GM18951 (cell line): ENCODE measurements around the gene GRIN3A.
"Not testable (repeated sequence)": the region's sequence is repeated elsewhere in the genome, so short reads cannot be mapped to it uniquely, and the experiment has no call there.

Experiments
- POLR2A ChIP-seq: IDR thresholded peaks from 4 replicates; pipeline ENCODE4 v1.6.1; 2011; ENCODE audit warnings: mild to moderate bottlenecking; ENCODE audit not compliant: insufficient read length, insufficient read depth; ENCODE audit errors: extremely low read depth
- in situ Hi-C: fragments of 300-500 bp; cut with MboI; formaldehyde crosslinking; loops from one replicate; pipeline ENCODE4 v1.12.0; 2022; ENCODE audit warnings: low sequenced_read_pairs, mixed read lengths, inconsistent platforms; ENCODE audit not compliant: unreplicated experiment

The GRIN3A gene

DNA sequence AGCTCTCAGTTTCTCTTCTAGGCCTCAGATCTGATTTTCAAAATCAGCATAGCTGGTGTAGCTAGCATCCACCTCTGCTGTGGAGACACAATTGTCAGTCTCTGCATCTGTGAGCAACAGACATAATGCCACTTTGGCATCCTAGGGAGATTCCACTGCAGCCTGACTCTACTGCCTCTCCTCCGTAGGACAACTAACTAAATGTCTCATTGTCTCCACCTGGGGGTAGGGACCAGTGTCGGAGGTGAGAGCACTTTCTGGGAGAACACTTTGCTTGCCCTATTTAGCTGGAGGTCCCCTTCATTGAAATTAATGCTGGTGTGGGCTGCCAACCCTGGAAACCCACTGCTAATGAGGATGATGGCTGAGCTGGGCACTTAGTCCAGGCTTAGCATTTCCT lies 145.1 kb downstream of the GRIN3A start:
- TF ChIP-seq POLR2A = no peak
- in situ Hi-C loops = no loop called here

GRCh38 chr9:101592788-101593187 lies 145.7 kb downstream of the GRIN3A start:
- in situ Hi-C loops = no loop called here
- no peak for TF ChIP-seq POLR2A

DNA sequence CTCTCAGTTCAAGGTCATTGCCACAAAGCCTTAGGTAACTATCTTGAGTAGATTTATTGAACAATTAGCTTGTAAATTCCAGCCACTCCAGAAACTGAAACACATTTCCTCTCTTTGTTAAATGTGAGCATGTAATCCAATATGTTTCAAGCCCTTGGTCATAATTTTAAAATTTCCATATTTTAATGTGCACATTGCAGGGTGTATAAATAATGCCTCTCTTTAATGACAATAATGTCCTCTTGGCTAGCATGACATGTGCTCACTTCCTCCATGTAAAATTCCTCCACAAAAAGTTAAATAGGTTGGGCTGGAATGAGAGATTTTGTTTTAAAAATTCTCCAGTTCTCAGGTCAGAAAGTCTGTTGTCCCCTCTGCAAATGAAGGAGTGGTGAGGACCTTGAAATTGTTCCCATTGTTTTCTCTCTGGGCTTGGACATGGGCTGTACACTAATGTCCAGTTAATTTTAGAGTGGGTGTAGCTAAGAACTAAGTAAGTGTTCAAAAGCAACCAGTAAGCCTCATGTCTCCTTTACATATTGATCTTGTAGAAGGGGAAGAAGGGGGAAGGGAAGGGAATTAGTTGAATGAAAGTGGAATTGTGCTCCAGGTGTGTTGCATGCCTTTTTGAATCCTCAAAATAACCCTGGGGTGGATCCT lies 146.5 kb downstream of the GRIN3A start:
- TF ChIP-seq POLR2A = no peak
- in situ Hi-C loops = no loop called here

DNA sequence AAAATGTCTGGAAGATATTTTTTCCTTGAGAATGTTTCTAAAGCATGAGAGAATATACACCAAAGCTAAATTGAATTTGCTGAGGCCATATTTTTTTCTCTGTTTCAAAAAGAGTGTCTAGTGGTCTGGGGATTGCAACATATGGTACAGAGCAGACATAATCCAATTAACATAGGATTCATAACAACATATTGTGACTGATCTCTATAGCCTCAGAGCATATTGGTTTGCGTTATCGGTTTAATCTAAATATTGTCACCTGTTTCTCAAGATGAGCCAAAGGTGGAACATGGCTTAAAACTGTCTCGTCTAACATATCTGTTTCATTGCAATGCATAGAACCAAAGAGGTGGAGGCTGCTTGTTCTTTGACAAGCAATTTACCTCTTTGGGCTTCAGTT lies 147.5 kb downstream of the GRIN3A start:
- in situ Hi-C loops = no loop called here

GRCh38 chr9:101590074-101590473 lies 148.4 kb downstream of the GRIN3A start:
- in situ Hi-C loops = not testable (repeated sequence)

More for the DNA sequence above, 147.5 kb downstream of the GRIN3A start:
- no peak for TF ChIP-seq POLR2A

- no peak for TF ChIP-seq POLR2A
- in situ Hi-C loops = no loop called here
Measured at GRCh38 chr9:101587332-101588043, 151.0 kb downstream of the GRIN3A start.

GRCh38 chr9:101586651-101587050 lies 151.8 kb downstream of the GRIN3A start:
- no peak for TF ChIP-seq POLR2A
- in situ Hi-C loops = no loop called here

DNA sequence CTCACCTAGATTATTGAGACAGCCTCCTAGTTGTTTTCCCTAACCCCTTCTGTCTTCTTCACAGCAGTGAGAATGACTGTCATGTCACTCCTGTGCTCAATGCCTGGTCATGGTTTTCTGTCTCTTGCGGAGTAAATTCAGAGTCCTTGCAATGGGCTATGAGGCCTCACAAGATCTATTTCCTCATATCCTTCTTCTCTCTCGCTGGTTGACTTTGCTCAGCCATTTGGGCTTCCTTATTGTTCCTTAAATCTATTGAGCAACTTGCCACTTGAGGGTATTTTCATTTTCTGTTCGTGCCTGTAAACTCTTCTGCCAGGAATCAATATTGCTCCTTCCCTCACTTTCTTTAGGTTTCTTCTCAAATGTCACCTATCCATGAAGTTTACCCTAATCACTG lies 152.7 kb downstream of the GRIN3A start:
- in situ Hi-C loops = no loop called here
- TF ChIP-seq POLR2A = no peak

GRCh38 chr9:101582553-101582952 lies 155.9 kb downstream of the GRIN3A start:
- in situ Hi-C loops = no loop called here
- no peak for TF ChIP-seq POLR2A

DNA sequence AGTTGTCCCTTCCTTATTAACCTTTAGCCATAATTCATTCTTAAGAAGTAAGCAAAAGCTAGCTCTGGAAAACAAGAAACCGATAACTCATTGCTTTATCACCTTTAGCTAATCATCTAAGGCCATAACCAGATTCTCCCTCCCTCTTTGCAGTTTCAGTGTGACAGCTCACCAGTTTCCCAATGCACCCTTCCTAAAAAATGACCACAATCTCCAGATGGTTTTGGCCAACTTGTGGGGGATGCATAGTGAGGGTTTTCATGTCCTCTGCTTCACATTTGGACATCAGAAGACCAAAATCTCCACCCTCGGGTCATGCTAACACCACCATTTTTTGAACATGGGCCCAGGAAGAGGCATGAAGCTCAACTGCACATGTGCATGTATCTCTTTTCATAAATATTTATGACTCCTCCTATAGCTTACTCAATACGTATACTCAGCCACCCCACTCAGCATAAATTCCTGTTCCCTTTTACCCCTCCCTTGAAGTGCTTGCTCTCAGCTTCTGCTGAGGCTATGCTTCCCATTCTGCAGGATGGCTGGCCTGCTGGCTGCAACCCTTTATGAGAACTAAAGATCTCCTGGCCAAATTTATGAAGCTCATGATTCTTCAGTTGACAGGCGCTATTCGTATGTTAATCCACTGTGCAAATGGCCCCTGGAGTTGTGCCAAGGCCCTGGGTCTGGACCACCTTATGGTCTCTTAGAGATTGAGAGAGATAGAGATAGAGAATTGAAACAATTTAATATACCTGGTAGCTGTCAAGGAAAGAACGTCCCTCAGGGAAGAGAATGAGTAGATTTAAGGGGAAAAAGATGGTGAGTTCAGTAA lies 158.5 kb downstream of the GRIN3A start:
- in situ Hi-C loops = no loop called here

DNA sequence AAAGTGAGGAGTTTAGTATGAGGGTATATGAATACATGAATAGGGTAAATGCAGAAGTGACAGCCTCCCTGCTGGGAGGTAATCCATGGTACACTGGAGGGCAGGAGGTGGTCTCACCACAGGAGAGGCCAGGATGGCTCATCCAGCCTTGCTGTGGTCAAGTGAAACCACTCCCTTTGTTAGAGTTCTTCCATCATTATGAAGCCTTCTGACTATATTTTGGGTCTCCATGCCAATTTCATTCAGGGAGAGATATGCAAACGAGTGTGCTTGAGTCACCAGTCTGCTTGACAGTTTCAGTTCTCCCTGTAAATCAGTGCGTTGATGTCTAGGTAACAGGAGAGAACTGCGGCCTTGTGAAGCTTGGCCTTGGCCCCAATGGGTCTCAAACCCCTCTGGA lies 160.1 kb downstream of the GRIN3A start:
- in situ Hi-C loops = no loop called here
- no peak for TF ChIP-seq POLR2A

More for the DNA sequence above, 158.5 kb downstream of the GRIN3A start:
- TF ChIP-seq POLR2A = no peak

GRCh38 chr9:101574731-101575333 lies 163.6 kb downstream of the GRIN3A start:
- TF ChIP-seq POLR2A = no peak
- in situ Hi-C loops = no loop called here

DNA sequence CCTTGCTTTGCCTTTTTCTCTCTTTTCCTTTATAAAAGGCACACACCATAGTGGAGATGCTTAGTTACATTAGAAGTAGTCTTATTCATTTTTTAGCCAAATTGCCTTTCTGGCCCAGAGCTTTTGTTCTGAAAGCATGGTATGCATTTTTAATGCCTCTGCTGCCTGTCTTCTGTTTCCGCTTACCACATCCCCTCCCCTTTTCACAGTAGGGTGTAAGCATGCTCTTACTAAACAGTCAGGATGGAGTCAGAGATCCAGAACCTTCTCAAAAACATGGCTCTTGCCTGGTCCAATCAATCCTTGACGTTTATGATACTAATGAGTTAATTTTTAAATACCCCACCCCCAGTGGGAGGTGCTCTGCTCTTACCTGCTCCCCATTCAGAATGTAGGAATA lies 166.1 kb downstream of the GRIN3A start:
- in situ Hi-C loops = no loop called here
- TF ChIP-seq POLR2A = no peak
